ENCODE measurements around the gene ADAM10.

ADAM10 gene

DNA sequence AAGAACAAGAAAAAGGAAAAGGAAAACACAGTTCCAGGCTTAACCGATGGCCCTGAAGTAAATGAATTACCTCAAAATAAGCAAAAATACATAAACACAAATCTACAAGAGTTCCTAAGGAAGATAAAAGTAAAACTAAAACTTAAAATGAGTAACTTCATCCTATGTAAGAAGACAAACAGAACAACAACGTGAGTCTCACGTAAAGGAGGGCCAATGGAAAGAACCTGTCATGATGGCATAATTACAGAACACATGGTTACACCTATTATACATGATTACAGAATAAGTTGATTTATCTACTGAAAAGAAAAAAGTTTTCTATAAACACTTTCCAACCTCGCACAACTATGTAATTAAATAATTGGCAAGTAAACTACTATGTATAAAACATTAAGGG is 42.1 kb downstream of the ADAM10 start:
- DNase-seq = no peak

DNA sequence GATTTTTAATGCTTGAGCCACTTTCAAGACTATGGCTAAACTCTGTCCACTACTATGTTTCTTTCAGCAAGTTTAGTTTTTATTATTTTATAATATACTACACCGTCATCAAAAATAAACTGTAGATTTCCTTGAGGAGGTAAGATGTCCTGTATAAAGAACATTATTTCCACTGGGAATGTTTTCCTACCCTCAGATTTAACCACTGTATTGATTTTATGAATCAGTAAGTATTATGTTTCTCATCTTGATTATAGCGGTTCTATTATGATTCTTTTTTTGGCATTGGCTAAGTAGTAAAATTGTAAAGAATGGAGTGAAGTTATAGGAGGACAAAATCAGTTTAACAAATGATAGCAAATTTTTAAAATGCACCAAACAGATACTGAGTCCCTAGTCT is 44.4 kb downstream of the ADAM10 start:
- DNase-seq = no peak

DNA sequence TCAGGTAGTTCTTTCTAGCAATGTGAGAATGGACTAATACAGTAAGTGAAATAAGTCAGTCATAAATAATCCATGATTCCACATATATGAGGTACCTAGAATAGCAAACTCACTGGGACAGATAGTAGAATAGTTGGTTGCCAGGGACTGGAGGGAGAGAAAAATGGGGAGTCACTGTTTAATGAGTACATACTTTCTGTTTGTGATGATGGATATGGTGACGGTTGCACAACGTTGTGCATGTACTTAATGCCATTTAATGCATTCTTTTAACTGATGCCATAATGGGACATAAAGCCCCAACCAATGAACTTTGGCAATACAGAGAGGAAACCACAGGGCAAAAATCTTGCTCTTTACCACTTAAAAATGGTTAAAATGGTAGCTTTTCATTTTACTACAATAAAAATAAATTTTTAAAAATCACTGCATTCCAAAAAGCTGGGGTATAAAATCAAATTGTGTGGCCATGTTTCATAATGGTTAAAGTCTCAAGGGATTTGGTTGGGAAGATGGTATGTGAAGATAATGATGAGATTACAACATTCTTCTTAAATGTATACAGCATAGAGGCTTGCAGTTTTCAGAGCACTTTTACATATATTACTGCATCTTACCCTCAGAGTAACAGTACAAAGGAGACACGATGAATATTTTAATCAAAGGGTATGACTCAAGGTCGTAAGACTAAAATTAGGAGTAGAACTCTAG is 45.2 kb downstream of the ADAM10 start:
- no peak for DNase-seq

DNA sequence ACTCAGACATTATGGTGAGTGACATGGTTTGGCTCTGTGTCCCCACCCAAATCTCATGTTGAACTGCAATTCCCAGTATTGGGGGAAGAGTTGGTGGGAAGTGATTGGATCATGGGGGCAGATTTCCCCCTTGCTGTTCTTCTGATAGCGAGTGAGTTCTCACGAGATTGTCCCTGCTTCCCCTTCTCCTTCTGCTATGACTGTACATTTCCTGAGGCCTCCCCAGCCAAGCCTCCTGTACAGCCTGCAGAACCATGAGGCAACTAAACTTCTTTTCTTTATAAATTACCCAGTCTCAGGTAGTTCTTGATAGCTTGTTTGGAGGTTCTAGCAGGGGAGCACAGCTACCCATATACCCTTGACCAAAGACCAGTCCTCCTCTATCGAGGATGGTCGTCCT is 45.9 kb downstream of the ADAM10 start:
- DNase-seq = no peak

GRCh38 chr15:58702233-58702632 is 47.3 kb downstream of the ADAM10 start:
- DNase-seq = no peak

GRCh38 chr15:58701376-58701775 is 48.1 kb downstream of the ADAM10 start:
- DNase-seq = no peak

DNA sequence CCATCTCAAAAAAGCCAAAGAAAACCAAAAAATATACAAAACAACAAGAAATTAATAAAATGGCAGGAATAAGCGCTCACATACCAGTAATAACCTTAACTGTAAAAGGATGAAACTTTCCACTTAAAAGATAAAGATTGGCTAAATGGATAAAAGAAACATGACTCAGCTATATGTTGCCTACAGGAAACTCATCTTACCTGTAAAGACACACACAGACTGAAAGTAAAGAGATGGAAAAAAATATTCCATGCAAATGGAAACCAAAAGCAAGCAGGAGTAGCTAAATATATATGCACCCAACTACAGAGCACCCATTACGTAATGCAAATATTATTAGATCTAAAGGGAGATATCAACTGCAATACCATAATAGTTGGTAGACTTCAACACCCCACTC is 49.7 kb downstream of the ADAM10 start:
- no peak for DNase-seq

DNA sequence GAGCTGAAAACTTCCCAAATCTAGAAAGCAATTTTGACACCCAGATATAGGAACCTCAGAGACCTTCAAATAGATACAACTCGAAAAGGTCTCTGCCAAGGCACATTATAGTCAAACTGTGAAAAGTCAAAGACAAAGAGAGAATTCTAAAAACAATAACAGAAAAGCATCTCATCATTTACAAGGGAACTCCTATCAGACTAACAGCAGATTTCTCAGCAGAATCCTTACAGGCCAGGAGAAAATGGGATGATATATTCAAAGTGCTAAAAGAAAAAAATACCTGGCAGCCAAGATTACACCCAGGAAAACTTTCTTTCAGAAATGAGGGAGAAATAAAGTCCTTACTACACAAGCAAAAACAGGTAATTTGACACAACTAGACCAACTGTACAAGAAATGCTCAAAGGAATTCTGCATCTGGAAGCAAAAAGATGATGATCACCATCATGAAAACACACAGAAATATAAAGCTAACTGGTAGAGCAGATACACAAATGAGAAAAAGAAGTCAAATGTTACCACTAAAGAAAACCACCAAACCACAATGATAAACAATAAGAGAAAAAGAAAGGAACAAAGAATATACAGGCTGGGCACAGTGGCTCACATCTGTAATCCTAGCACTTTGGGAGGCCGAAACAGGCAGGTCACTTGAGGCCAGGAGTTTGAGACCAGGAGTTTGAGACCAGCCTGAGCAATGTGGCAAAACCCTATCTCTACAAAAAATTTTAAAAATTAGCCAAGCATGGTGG is 50.4 kb downstream of the ADAM10 start:
- DNase-seq = no peak

DNA sequence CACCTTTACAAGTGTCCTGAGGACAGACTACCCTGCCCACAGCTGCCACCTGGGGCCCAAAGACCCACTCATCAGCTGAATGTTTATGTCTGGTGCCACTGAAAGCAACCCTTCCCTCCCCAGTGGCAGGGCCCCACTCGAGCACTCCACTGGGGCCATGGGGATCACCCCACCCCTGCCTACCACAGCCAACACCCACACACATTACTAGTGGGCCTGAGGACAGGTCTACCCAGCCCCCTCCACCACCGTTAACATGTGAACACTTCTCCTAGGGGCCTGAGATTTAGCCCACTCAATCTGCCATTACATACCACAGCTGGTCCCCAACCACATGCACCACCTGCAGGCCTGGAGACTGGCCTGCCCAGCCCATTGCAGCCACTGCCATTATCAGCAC is 52.3 kb downstream of the ADAM10 start:
- no peak for DNase-seq

DNA sequence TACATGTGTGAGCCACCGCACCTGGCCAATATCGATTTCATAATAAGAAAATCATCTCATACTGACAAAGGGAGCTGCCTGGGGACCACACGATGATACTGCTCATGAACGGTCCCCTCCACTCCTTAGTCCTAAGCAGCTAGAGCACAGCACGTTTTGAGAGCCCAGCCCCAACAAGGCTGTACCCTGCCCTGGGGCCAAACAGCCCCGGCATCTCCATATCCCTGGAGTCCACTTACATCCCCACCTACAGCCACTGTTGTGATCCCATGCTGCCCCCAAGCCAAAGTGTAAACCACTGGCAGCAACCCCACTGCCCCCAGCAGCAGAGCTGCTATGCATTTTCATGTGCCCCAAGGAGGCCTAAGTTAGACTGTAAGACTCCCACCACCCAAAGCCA is 52.8 kb downstream of the ADAM10 start:
- no peak for DNase-seq

DNA sequence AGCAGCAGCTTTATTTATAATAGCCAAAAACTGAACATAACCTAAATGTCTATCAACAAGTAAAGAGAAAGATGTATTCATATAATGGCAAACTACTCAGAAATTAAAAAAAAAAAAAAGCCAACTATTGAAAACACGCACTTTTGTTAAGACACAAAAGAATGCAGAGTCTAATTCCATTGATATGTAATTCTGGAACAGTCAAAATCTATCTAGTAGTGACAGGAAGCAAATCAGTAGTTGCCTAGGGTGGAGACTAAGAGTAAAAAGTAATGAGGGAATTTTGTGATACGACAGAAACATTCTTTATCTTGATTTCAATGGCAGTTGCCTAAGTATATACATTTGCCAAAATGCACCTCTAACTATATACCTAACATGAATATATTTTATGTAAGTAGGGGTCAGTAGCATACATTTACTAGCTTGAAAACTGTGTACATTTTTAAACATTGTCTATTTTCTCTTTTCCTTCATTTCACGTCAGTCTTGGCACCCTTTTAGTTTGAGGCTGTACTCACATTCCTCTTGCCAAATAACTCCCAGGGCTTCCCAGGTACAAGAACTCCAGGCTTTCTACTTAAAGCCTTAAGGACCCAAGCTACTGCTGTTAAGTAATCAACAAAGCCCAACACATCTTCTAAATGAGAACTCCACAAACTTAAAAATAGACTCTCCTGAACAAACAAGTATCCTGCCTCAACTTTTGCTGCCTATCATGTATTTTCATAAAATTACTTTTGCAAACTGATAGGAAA is 54.7 kb downstream of the ADAM10 start:
- DNase-seq = no peak

- DNase-seq = no peak
Measured at GRCh38 chr15:58690703-58691102, 58.8 kb downstream of the ADAM10 start.

GRCh38 chr15:58689646-58690045 is 59.9 kb downstream of the ADAM10 start:
- DNase-seq = no peak

GRCh38 chr15:58686286-58686685 is 63.2 kb downstream of the ADAM10 start:
- no peak for DNase-seq

GRCh38 chr15:58684751-58685150 is 64.8 kb downstream of the ADAM10 start:
- no peak for DNase-seq

- peak; percentile 2 for DNase-seq
Measured at GRCh38 chr15:58684036-58684710, 65.3 kb downstream of the ADAM10 start.

GRCh38 chr15:58682234-58682633 is 67.3 kb downstream of the ADAM10 start:
- no peak for DNase-seq

- peak; percentile 34 for DNase-seq
Measured at GRCh38 chr15:58678683-58679082, 70.8 kb downstream of the ADAM10 start.

GRCh38 chr15:58677426-58677825 is 72.1 kb downstream of the ADAM10 start:
- DNase-seq = no peak

DNA sequence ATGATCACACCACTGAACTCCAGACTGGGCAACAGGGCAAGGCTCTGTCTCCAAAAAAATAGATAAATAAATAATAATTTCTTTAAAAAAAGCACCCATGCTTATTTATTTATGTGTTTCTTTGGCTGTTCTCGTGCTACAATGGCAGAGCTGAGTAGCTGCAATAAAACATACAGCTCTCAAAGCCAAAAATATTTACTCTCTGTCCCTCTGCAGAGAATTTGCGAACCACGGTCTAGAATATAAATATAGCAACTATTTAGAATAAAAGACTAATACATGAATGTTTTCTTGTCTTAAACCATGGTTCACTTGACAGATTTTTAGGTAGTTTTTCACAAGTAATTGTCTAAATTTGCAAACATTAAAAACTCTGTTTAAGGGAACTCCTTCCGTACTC is 72.7 kb downstream of the ADAM10 start:
- no peak for DNase-seq

DNA sequence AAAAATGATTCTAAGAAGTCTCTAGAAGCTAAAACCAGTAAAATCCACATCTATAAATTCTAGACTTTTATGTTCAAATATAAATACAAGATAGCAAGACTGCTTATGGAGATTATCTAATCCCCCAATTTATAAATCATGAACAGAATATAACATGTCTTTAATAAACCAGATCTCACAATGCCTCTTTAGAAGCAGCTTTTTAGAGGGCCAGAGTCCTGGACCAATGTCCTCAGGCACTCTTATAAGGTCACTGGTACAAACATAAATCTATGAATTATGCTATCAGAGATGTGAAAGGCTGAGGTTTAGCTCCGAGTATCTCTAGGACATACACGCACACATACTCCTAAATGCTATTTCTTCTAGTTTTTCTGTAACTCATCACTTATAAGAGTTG is 78.3 kb downstream of the ADAM10 start:
- no peak for DNase-seq

DNA sequence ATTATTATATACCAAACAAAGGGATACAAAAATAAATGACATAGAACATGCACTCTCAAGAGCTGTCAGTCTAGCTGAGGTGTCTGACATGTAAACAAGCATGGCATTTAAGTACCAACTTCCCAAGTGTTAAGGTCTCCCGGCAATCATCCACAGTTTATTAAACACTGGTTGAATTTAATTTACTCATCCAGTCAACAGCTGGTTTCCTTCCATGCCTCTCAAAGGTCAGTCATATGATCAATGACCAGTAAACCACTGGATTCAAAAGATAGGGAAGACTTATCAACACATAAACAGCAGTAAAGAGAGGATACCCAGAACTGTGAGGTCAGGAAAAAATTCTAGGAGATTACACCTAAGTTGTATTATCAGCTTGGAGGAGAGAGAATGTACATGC is 80.4 kb downstream of the ADAM10 start:
- DNase-seq = peak; percentile 21

- peak; percentile 1 for DNase-seq
Measured at GRCh38 chr15:58666957-58667356, 82.5 kb downstream of the ADAM10 start.
